ENCODE measurements around the gene ITPKC. TPM values are rescaled to one million over a fixed set of nuclear protein-coding genes. Genes with fewer than 3 reads are reported as not detected.

ITPKC gene
- total and polyA plus RNA-seq, 10 of the 15 experiments (the other 5 are each of a cell fraction or from before 2014, with no cell fraction given) = 0.03 to 6.4 (median 3.5) TPM

DNA sequence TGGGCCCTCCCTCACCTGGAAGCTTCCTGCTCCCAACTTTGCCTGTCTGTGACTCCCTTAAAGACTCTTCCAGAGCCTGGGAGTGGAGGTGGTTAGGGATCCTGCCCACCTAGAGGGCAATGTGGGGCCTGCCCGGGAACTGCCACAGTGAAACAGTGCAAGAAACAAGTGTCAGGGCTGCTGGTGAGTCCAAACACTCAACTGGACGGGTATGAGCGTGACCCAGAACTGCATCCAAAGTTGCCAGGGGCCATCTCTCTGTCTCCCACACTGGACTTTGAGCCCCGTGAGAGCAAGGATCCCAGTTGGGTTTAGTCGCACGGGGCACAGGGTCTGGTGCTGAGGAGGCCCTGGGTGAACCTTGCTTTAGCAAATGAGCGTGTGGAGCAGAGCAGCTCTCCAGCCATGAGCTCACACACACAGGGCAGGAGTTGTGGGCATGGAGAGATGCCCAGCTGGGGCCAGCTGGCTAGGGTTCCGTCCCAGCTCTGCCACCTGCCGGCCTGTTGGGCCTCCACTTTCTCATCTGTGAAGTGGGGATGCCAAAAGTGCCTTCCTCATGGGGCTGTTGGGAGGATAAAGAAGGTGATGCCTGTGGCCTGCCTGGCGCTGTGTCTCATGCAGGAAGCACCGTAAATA, 23.6 kb upstream of the ITPKC start:
- DNase-seq (ENCODE audit: low read depth, low spot score) = no peak
- no TSS peak for BruUV-seq (replicated peaks)
- Histone ChIP-seq H3K36me3 (ENCODE audit: control insufficient read depth in 2 of 2, insufficient read depth in 2 of 2, low read length in 1 of 2) (no peaks in the 10 kb centered on the region; a peak in 1 of 4 replicates), H4K20me1 (ENCODE audit: control insufficient read depth, insufficient read depth) (no peaks in the 10 kb centered on the region), H3K27ac (ENCODE audit: control insufficient read depth, insufficient read depth) (no peak overlapping the region), H3K9ac (ENCODE audit: control insufficient read depth, insufficient read depth, low read length) (no peak overlapping the region), H3K4me1 (ENCODE audit: control insufficient read depth, insufficient read depth, low read length) (peaks cover 12% of the 10 kb centered on the region; the same call in 1 of the 2 replicates), H3K4me2 (ENCODE audit: control insufficient read depth, insufficient read depth) (no peak overlapping the region), H3K27me3 (replicated peaks in 1 of 2; ENCODE audit: control insufficient read depth in 2 of 2, insufficient read depth in 2 of 2, low read length in 1 of 2) (no peaks in the 10 kb centered on the region), H3K79me2 (ENCODE audit: control insufficient read depth, insufficient read depth, low read length) (no peaks in the 10 kb centered on the region), H3K4me3 (no peak overlapping the region), H3K9me3 (replicated peaks; ENCODE audit: control insufficient read depth, insufficient read depth, low read length) (no peaks in the 10 kb centered on the region), H2AFZ (ENCODE audit: control insufficient read depth, low read depth, low read length) (no peak overlapping the region)
- ChIA-PET RAD21 (ENCODE audit: unreplicated experiment) (no interaction called here), SMC1A (ENCODE audit: uncharacterized antibody, unreplicated experiment) (no interaction called here), POLR2A (interaction anchor here (0.7 kb wide), 1 partner anchor 231 kb away, joined by 4 read pairs; no protein-coding TSS in a partner anchor), CTCF (no interaction called here)
- no peak for FAIRE-seq
- intact Hi-C loops (cut with micrococcal nuclease; ENCODE audit: unreplicated experiment) = no loop called here
- TF ChIP-seq JUND (IDR thresholded peaks at IDR 0.05; ENCODE audit: low read depth, low read length) = no peak
- no peak for TF ChIP-seq BRCA1 (IDR thresholded peaks at IDR 0.05; ENCODE audit: low read depth, low read length)
- TF ChIP-seq, protein P1, sequence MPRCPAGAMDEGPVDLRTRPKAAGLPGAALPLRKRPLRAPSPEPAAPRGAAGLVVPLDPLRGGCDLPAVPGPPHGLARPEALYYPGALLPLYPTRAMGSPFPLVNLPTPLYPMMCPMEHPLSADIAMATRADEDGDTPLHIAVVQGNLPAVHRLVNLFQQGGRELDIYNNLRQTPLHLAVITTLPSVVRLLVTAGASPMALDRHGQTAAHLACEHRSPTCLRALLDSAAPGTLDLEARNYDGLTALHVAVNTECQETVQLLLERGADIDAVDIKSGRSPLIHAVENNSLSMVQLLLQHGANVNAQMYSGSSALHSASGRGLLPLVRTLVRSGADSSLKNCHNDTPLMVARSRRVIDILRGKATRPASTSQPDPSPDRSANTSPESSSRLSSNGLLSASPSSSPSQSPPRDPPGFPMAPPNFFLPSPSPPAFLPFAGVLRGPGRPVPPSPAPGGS (IDR thresholded peaks at IDR 0.05; ENCODE audit: borderline replicate concordance, insufficient read depth, low read depth, low read length, poor library complexity, severe bottlenecking) = no peak
- no peak for TF ChIP-seq PAX5 (IDR thresholded peaks at IDR 0.05; ENCODE audit: borderline replicate concordance, low read depth, low read length)
- no peak for TF ChIP-seq TBL1XR1 (IDR thresholded peaks at IDR 0.05; ENCODE audit: low read depth, low read length)
- no peak for TF ChIP-seq MTA3 (IDR thresholded peaks at IDR 0.05; ENCODE audit: borderline replicate concordance, low read length)
- TF ChIP-seq HCFC1 (IDR thresholded peaks at IDR 0.05; ENCODE audit: low read length) = no peak
- no peak for TF ChIP-seq KLF5 (IDR thresholded peaks at IDR 0.05; ENCODE audit: partially characterized antibody)
- TF ChIP-seq RFX5 (IDR thresholded peaks at IDR 0.05; ENCODE audit: low read depth, low read length) = no peak
- no peak for TF ChIP-seq SREBF2 (IDR thresholded peaks at IDR 0.05; ENCODE audit: low read length)
- no peak for TF ChIP-seq SREBF1 (IDR thresholded peaks at IDR 0.05; ENCODE audit: low read length)
- TF ChIP-seq ZBED1 (IDR thresholded peaks at IDR 0.05; ENCODE audit: borderline replicate concordance) = no peak
- no peak for TF ChIP-seq HDAC2 (IDR thresholded peaks at IDR 0.05)
- TF ChIP-seq EZH2 (IDR thresholded peaks at IDR 0.05; ENCODE audit: borderline replicate concordance, control insufficient read depth, low read depth, low read length) = no peak
- no peak for TF ChIP-seq E4F1 (IDR thresholded peaks at IDR 0.05; ENCODE audit: borderline replicate concordance, partially characterized antibody)
- TF ChIP-seq ELK1 (IDR thresholded peaks at IDR 0.05; ENCODE audit: low read depth, low read length) = no peak
- TF ChIP-seq MYC (IDR thresholded peaks at IDR 0.05; ENCODE audit: insufficient read depth, insufficient read length, insufficient replicate concordance, low read length, severe bottlenecking) = no peak
- in situ Hi-C loops (cut with MboI) = no loop called here
- 86% methylated on average over 11 of the region's 11 CpGs for whole genome bisulfite sequencing (ENCODE audit: insufficient coverage, insufficient replicate concordance, low lambda C conversion rate, missing lambda C conversion rate)
- ATAC-seq = no peak

Data from GM12878 (cell line).